MCF 10A (cell line): ENCODE results near the gene DSC2. TPM values are rescaled to one million over a fixed set of nuclear protein-coding genes. Genes with fewer than 3 reads are reported as not detected.
"Not testable (repeated sequence)": the region's sequence is repeated elsewhere in the genome, so short reads cannot be mapped to it uniquely, and the experiment has no call there.

Experiments
- BruUV-seq: library from RNA; stranded (reverse); fragments of 400-500 nt; replicated peaks from 2 replicates; lab custom pipeline; 2021; lab: Mats Ljungman, UMichigan
- CTCF ChIA-PET: fragments of 300-600 bp; sonication (Branson Sonifier 250); formaldehyde crosslinking; extraction: SDS; loops from one replicate; lab custom pipeline; 2021; ENCODE audit warnings: antibody characterized with exemption, inconsistent platforms; lab: Yijun Ruan, JAX
- POLR2A ChIA-PET: fragments of 300-600, 350-650 bp; sonication (Branson Sonifier 250); formaldehyde crosslinking; extraction: SDS; loops from one replicate; lab custom pipeline; 2020; ENCODE audit warnings: antibody characterized with exemption, inconsistent platforms; lab: Yijun Ruan, JAX
- DNase-seq: peaks from one replicate; pipeline ENCODE4 v3.0.0-alpha.2; 2018; ENCODE audit not compliant: unreplicated experiment
- H3K27ac Mint-ChIP-seq: one replicate; pipeline ENCODE4 v1.8.0; 2022; ENCODE audit warnings: mild to moderate bottlenecking, low read depth, mixed read lengths; ENCODE audit not compliant: unreplicated experiment
- H3K27me3 Mint-ChIP-seq: one replicate; pipeline ENCODE4 v1.8.0; 2022; ENCODE audit warnings: mixed read lengths; ENCODE audit not compliant: insufficient read depth, unreplicated experiment
- H3K36me3 Mint-ChIP-seq: one replicate; pipeline ENCODE4 v1.8.0; 2022; ENCODE audit warnings: mild to moderate bottlenecking, moderate library complexity, mixed read lengths; ENCODE audit not compliant: insufficient read depth, unreplicated experiment
- H3K4me1 Mint-ChIP-seq: one replicate; pipeline ENCODE4 v1.8.0; 2022; ENCODE audit warnings: mixed read lengths; ENCODE audit not compliant: insufficient read depth, unreplicated experiment
- H3K4me3 Mint-ChIP-seq: one replicate; pipeline ENCODE4 v1.8.0; 2022; ENCODE audit warnings: mild to moderate bottlenecking, moderate library complexity, mixed read lengths; ENCODE audit not compliant: unreplicated experiment
- H3K9me3 Mint-ChIP-seq: one replicate; pipeline ENCODE4 v1.8.0; 2022; ENCODE audit warnings: mixed read lengths; ENCODE audit not compliant: unreplicated experiment
- CTCF ChIP-seq: fragments of 200-600 bp; IDR thresholded peaks from one replicate; pipeline ENCODE4 v1.8.0; 2022; ENCODE audit warnings: antibody characterized with exemption, mild to moderate bottlenecking; ENCODE audit not compliant: unreplicated experiment
- intact Hi-C: fragments of 100-400 bp; cut with micrococcal nuclease; formaldehyde crosslinking; loops from 2 replicates; pipeline ENCODE4 v1.14.1; 2022
- total RNA-seq: library from RNA; stranded (reverse); gene quantifications from 2 replicates; pipeline ENCODE4 v1.2.3, GENCODE V29; 2022

Gene DSC2
- total RNA-seq, 1 experiment from 2014 or later, result 11.3 TPM

GRCh38 chr18:31125878-31126277, 23.7 kb upstream of the DSC2 start:
- H3K27me3 Mint-ChIP-seq, result no peaks in the 10 kb centered on the region
- H3K9me3 Mint-ChIP-seq, result no peaks in the 10 kb centered on the region
- H3K4me3 Mint-ChIP-seq, result no peak overlapping the region
- ChIA-PET CTCF (interaction anchor here (0.5 kb wide), 1 partner anchor 20 kb away, joined by 4 read pairs; no protein-coding TSS in a partner anchor), POLR2A (no interaction called here)
- no peak for TF ChIP-seq CTCF
- no TSS peak for BruUV-seq
- no peak overlapping the region for H3K27ac Mint-ChIP-seq
- H3K4me1 Mint-ChIP-seq, result no peaks in the 10 kb centered on the region
- no peaks in the 10 kb centered on the region for H3K36me3 Mint-ChIP-seq
- DNase-seq, result no peak
- intact Hi-C loops, result no loop called here

DNA sequence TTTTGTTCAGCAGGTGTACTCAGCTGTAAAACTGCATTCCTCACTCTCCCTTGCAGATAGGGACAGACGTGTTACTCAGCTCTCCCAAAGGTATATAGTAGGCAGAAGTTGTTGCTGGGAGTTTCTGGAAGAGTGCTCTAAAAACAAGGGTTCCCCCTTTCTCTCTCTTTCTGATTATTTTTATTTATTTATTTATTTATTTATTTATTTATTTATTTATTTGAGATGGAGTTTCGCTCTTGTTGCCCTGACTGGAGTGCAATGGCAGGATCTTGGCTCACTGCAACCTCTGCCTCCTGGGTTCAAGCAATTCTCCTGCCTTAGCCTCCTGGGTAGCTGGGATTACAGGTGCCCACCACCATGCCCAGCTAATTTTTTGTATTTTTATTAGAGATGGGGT, 20.9 kb upstream of the DSC2 start:
- H3K4me3 Mint-ChIP-seq, DNase-seq, BruUV-seq, H3K27me3 Mint-ChIP-seq, H3K9me3 Mint-ChIP-seq, CTCF ChIA-PET, H3K4me1 Mint-ChIP-seq, intact Hi-C loops, H3K36me3 Mint-ChIP-seq, H3K27ac Mint-ChIP-seq: not testable (repeated sequence)
- POLR2A ChIA-PET, result interaction anchor here (1.2 kb wide), 1 partner anchor 84 kb away, joined by 3 read pairs; no protein-coding TSS in a partner anchor

DNA sequence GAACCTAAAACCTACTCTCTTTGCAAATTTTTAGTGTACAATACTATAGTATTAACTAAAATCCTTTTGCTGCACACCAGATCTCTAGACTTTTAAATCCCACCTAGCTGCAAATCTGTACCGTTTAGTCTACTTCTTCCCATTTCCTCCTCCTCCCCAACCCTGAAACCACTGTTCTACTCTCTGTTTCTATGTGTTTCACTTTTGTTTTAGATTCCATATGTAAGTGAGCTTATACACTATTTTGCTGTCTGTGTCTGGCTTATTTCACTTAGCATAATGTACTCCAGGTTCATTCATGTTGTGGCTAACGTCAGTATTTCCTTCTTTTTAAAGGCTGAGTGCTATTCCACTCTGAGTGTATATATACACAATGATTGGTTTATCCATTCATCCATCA, 18.4 kb upstream of the DSC2 start:
- Mint-ChIP-seq H3K4me1 (no peaks in the 10 kb centered on the region), H3K9me3 (no peaks in the 10 kb centered on the region), H3K27me3 (no peaks in the 10 kb centered on the region), H3K36me3 (no peaks in the 10 kb centered on the region), H3K4me3 (no peak overlapping the region), H3K27ac (no peak overlapping the region)
- DNase-seq, result no peak
- CTCF ChIA-PET, result interaction anchor here (1.3 kb wide), 1 partner anchor 8 kb away, joined by 3 read pairs; no protein-coding TSS in a partner anchor
- intact Hi-C loops, result no loop called here
- POLR2A ChIA-PET, result interaction anchor here (0.7 to 1.2 kb wide), 3 partner anchors 12 to 73 kb away, joined by 4 read pairs; no protein-coding TSS in a partner anchor
- BruUV-seq, result no TSS peak
- TF ChIP-seq CTCF, result no peak

- Mint-ChIP-seq H3K36me3 (no peaks in the 10 kb centered on the region), H3K4me1 (no peaks in the 10 kb centered on the region), H3K27ac (no peak overlapping the region), H3K27me3 (no peaks in the 10 kb centered on the region), H3K9me3 (no peaks in the 10 kb centered on the region), H3K4me3 (no peak overlapping the region)
- intact Hi-C loops, result no loop called here
- POLR2A ChIA-PET, result interaction anchor here (1.2 kb wide), 1 partner anchor 14 kb away, joined by 3 read pairs; no protein-coding TSS in a partner anchor
- CTCF ChIA-PET, result no interaction called here
- BruUV-seq, result no TSS peak
- DNase-seq, result no peak
- TF ChIP-seq CTCF, result no peak
These were observed 14.8 kb upstream of the DSC2 start for GRCh38 chr18:31116853-31117595.
